Trophoblast cell (in vitro differentiated cells and primary cell): ENCODE measurements around the gene IL20.

Experiments
- DNase-seq, 2 donors: peaks; one replicate each; pipeline ENCODE4 v3.0.0-alpha.2; 2016
- H2AFZ ChIP-seq: 2 replicates; pipeline ENCODE4 v1.6.1; 2013; ENCODE audit warnings: low read length, moderate library complexity, mild to moderate bottlenecking; ENCODE audit not compliant: insufficient read depth, poor library complexity
- H2AK5ac ChIP-seq: 2 replicates; pipeline ENCODE4 v1.6.1; 2013; ENCODE audit warnings: mild to moderate bottlenecking, low read length
- H2BK120ac ChIP-seq: 2 replicates; pipeline ENCODE4 v1.6.1; 2013; ENCODE audit warnings: low read length, mild to moderate bottlenecking, moderate library complexity; ENCODE audit not compliant: insufficient read depth, poor library complexity
- H2BK12ac ChIP-seq: 2 replicates; pipeline ENCODE4 v1.6.1; 2013; ENCODE audit warnings: mild to moderate bottlenecking, low read length, moderate library complexity
- H2BK5ac ChIP-seq: 2 replicates; pipeline ENCODE4 v1.6.1; 2013; ENCODE audit warnings: low read length, low read depth, moderate library complexity, mild to moderate bottlenecking; ENCODE audit not compliant: poor library complexity
- H3K14ac ChIP-seq: 2 replicates; pipeline ENCODE4 v1.6.1; 2013; ENCODE audit warnings: mild to moderate bottlenecking, low read length
- H3K18ac ChIP-seq: 2 replicates; pipeline ENCODE4 v1.6.1; 2013; ENCODE audit warnings: mild to moderate bottlenecking, low read length
- H3K23ac ChIP-seq: 2 replicates; pipeline ENCODE4 v1.6.1; 2013; ENCODE audit warnings: low read length
- H3K27ac ChIP-seq: 2 replicates; pipeline ENCODE4 v1.5.1; 2013; ENCODE audit warnings: low read depth, mild to moderate bottlenecking, inconsistent platforms, low read length, moderate library complexity
- H3K27me3 ChIP-seq: 2 replicates; pipeline ENCODE4 v1.6.1; 2013; ENCODE audit warnings: inconsistent platforms, mild to moderate bottlenecking, low read length, moderate library complexity; ENCODE audit not compliant: insufficient read depth
- H3K36me3 ChIP-seq, 2 experiments: 1 replicate in 1 of 2; 2 replicates in 1 of 2; pipeline ENCODE4 v1.6.1; 2013; ENCODE audit warnings: low read length in 2 of 2, mild to moderate bottlenecking in 2 of 2, moderate library complexity in 1 of 2; ENCODE audit not compliant: insufficient read depth in 2 of 2, control insufficient read depth in 1 of 2
- H3K4ac ChIP-seq: 2 replicates; pipeline ENCODE4 v1.6.1; 2013; ENCODE audit warnings: low read depth, mild to moderate bottlenecking, low read length, moderate library complexity
- H3K4me1 ChIP-seq, 2 experiments: 1 replicate in 1 of 2; 2 replicates in 1 of 2; pipeline ENCODE4 v1.6.1; 2013; ENCODE audit warnings: low read length in 2 of 2, mild to moderate bottlenecking in 2 of 2, moderate library complexity in 1 of 2; ENCODE audit not compliant: insufficient read depth in 2 of 2, control insufficient read depth in 1 of 2
- H3K4me2 ChIP-seq: 2 replicates; pipeline ENCODE4 v1.6.1; 2013; ENCODE audit warnings: inconsistent platforms, mild to moderate bottlenecking, low read length, moderate library complexity
- H3K4me3 ChIP-seq: 2 replicates; pipeline ENCODE4 v1.5.1; 2013; ENCODE audit warnings: mild to moderate bottlenecking, low read depth, low read length, inconsistent platforms
- H3K79me1 ChIP-seq: one replicate; pipeline ENCODE4 v1.6.1; 2013; ENCODE audit warnings: low read length
- H3K79me2 ChIP-seq: 2 replicates; pipeline ENCODE4 v1.6.1; 2013; ENCODE audit warnings: low read length, mild to moderate bottlenecking; ENCODE audit not compliant: control insufficient read depth, insufficient read depth, poor library complexity
- H3K9ac ChIP-seq: 2 replicates; pipeline ENCODE4 v1.6.1; 2013; ENCODE audit warnings: mild to moderate bottlenecking, low read length
- H3K9me3 ChIP-seq: 2 replicates; pipeline ENCODE4 v1.6.1; 2013; ENCODE audit warnings: low read depth, mild to moderate bottlenecking, control low read depth, inconsistent platforms, low read length; ENCODE audit not compliant: insufficient read depth
- H4K12ac ChIP-seq: 2 replicates; pipeline ENCODE4 v1.6.1; 2013; ENCODE audit warnings: low read depth, mild to moderate bottlenecking, low read length, moderate library complexity
- H4K8ac ChIP-seq: 2 replicates; pipeline ENCODE4 v1.6.1; 2013; ENCODE audit warnings: low read depth, mild to moderate bottlenecking, low read length, moderate library complexity
- H4K91ac ChIP-seq: one replicate; pipeline ENCODE4 v1.6.1; 2013; ENCODE audit warnings: low read depth, mild to moderate bottlenecking, low read length, moderate library complexity
- WGBS: extraction: QIAGEN DNeasy Blood & Tissue Kit; methylation state at CpG from one replicate; pipeline ENCODE4 v1.1.7; 2013; ENCODE audit warnings: missing lambda C conversion rate; ENCODE audit not compliant: insufficient read length, insufficient coverage; ENCODE audit errors: extremely low coverage; 5-methylcytosine and 5-hydroxymethylcytosine counted together

The IL20 gene

GRCh38 chr1:206847337-206847834 lies 18.0 kb upstream of the IL20 start:
- Histone ChIP-seq H2BK120ac (no peak overlapping the region), H3K9me3 (no peaks in the 10 kb centered on the region), H3K4me2 (no peak overlapping the region), H4K12ac (no peak overlapping the region), H3K9ac (no peak overlapping the region), H2AK5ac (no peak overlapping the region), H3K4ac (no peak overlapping the region), H3K14ac (no peak overlapping the region), H3K27me3 (no peaks in the 10 kb centered on the region), H3K4me1 (no peaks in the 10 kb centered on the region), H3K23ac (no peak overlapping the region), H3K18ac (no peak overlapping the region), H2AFZ (no peak overlapping the region), H3K79me1 (no peaks in the 10 kb centered on the region), H4K91ac (no peak overlapping the region), H3K27ac (no peak overlapping the region), H3K79me2 (no peaks in the 10 kb centered on the region), H3K4me3 (no peak overlapping the region), H2BK5ac (no peak overlapping the region), H3K36me3 (no peaks in the 10 kb centered on the region), H4K8ac (no peak overlapping the region), H2BK12ac (no peak overlapping the region)
- WGBS, result no CpG with 5 or more reads among the region's 3 CpGs
- DNase-seq, result no peak

GRCh38 chr1:206847946-206848345 lies 17.5 kb upstream of the IL20 start:
- Histone ChIP-seq H4K12ac (no peak overlapping the region), H3K9me3 (no peaks in the 10 kb centered on the region), H3K4me2 (no peak overlapping the region), H3K4ac (no peak overlapping the region), H3K36me3 (no peaks in the 10 kb centered on the region), H2AFZ (no peak overlapping the region), H2BK12ac (no peak overlapping the region), H2AK5ac (no peak overlapping the region), H3K9ac (no peak overlapping the region), H3K79me2 (no peaks in the 10 kb centered on the region), H4K91ac (no peak overlapping the region), H3K27me3 (no peaks in the 10 kb centered on the region), H3K4me1 (no peaks in the 10 kb centered on the region), H2BK5ac (no peak overlapping the region), H4K8ac (no peak overlapping the region), H3K27ac (no peak overlapping the region), H3K23ac (no peak overlapping the region), H3K4me3 (no peak overlapping the region), H3K14ac (no peak overlapping the region), H2BK120ac (no peak overlapping the region), H3K79me1 (no peaks in the 10 kb centered on the region), H3K18ac (no peak overlapping the region)
- DNase-seq, result peak in 1 of 2 donors; percentile 63
- no CpG with 5 or more reads among the region's 1 CpG for whole genome bisulfite sequencing

GRCh38 chr1:206850401-206850800 lies 15.0 kb upstream of the IL20 start:
- Histone ChIP-seq H4K91ac (no peak overlapping the region), H2AK5ac (no peak overlapping the region), H3K9me3 (no peaks in the 10 kb centered on the region), H3K9ac (no peak overlapping the region), H3K23ac (no peak overlapping the region), H3K36me3 (no peaks in the 10 kb centered on the region), H3K4ac (no peak overlapping the region), H3K79me1 (no peaks in the 10 kb centered on the region), H2AFZ (no peak overlapping the region), H3K4me1 (peaks cover 0 to 2% of the 10 kb centered on the region in 2 experiments), H2BK12ac (no peak overlapping the region), H3K79me2 (no peaks in the 10 kb centered on the region), H4K8ac (no peak overlapping the region), H3K27me3 (no peaks in the 10 kb centered on the region), H4K12ac (no peak overlapping the region), H3K14ac (no peak overlapping the region), H3K4me3 (no peak overlapping the region), H3K4me2 (no peak overlapping the region), H2BK120ac (no peak overlapping the region), H3K18ac (no peak overlapping the region), H3K27ac (no peak overlapping the region), H2BK5ac (no peak overlapping the region)
- WGBS, result no CpG with 5 or more reads among the region's 2 CpGs
- DNase-seq, result no peak

GRCh38 chr1:206851341-206852010 lies 13.9 kb upstream of the IL20 start:
- Histone ChIP-seq H2BK12ac (no peak overlapping the region), H2AK5ac (no peak overlapping the region), H3K79me1 (no peaks in the 10 kb centered on the region), H2AFZ (no peak overlapping the region), H2BK120ac (no peak overlapping the region), H4K12ac (no peak overlapping the region), H3K18ac (no peak overlapping the region), H3K9me3 (no peaks in the 10 kb centered on the region), H4K91ac (no peak overlapping the region), H3K27me3 (no peaks in the 10 kb centered on the region), H3K14ac (no peak overlapping the region), H3K23ac (no peak overlapping the region), H2BK5ac (no peak overlapping the region), H3K4me3 (no peak overlapping the region), H3K36me3 (no peaks in the 10 kb centered on the region), H3K4me1 (peaks cover 0 to 2% of the 10 kb centered on the region in 2 experiments), H4K8ac (no peak overlapping the region), H3K79me2 (no peaks in the 10 kb centered on the region), H3K4ac (no peak overlapping the region), H3K4me2 (no peak overlapping the region), H3K27ac (no peak overlapping the region), H3K9ac (no peak overlapping the region)
- DNase-seq, result no peak
- no CpG with 5 or more reads among the region's 5 CpGs for WGBS
